HG02840 (cell line): Measurements from ENCODE around the gene ZBTB20.
A peak's percentile ranks its signal among the peaks of the same experiment; 100 is the strongest.

Experiments
- ATAC-seq: cut with Tn5 transposase; IDR thresholded peaks from one replicate; pipeline ENCODE4 v1.9.1; 2021; ENCODE audit warnings: mild to moderate bottlenecking, moderate library complexity, moderate number of reproducible peaks; ENCODE audit not compliant: unreplicated experiment, low FRiP score

The ZBTB20 gene

DNA sequence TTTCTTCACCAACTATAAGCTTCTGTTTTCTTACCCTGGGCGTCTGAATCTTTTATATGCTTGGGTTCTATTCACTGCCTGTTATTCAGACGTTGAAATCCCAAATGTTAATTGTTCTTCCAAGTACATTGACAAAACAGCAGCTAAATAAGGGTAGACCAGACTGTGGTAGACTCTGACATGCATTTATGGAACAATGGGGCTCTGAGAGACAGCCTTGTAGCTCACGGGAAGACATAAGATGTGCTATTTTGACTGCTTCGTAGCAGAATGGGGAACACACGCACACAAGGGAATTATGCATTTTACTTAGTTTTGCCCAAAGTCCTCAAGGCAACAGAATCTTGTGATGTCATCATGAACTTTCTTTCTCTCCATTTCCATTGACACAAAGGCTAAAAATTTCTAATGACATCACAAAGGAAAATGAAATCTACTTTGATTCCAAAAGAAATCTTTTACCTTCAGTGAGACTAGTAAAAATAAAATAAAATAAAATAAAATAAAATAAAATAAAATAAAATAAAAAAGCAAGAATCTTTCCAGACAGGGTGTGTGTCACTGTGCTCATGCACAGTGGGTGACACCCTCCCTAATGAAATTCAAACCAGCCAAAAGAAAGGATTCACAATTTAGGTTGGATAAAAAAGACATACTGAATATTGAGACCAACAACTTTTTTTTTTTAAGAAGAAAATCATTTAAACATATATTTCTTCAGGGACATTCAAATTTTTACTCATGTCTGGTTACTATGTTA is 346.6 kb downstream of the ZBTB20 start:
- no peak for ATAC-seq

DNA sequence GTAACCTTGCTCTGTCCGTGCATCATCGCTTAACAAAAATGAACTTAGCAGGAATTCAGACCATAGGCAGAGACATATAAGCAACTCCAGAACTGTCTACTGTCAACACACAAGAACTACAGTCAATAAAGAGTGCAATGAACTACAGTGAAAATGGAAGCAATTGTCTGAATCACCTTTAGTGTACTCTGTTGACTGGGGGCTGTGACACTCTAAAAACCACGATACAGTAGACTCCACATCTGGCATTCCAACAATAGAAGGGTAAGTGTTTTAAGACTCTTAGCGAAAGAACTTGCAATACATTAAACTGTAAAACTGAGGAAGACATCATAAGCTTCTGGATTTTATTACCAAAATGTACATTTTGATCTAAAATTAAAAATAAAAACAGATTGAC is 347.3 kb downstream of the ZBTB20 start:
- ATAC-seq: no peak

- ATAC-seq: no peak
These were observed 350.3 kb downstream of the ZBTB20 start for GRCh38 chr3:114796796-114797195.

DNA sequence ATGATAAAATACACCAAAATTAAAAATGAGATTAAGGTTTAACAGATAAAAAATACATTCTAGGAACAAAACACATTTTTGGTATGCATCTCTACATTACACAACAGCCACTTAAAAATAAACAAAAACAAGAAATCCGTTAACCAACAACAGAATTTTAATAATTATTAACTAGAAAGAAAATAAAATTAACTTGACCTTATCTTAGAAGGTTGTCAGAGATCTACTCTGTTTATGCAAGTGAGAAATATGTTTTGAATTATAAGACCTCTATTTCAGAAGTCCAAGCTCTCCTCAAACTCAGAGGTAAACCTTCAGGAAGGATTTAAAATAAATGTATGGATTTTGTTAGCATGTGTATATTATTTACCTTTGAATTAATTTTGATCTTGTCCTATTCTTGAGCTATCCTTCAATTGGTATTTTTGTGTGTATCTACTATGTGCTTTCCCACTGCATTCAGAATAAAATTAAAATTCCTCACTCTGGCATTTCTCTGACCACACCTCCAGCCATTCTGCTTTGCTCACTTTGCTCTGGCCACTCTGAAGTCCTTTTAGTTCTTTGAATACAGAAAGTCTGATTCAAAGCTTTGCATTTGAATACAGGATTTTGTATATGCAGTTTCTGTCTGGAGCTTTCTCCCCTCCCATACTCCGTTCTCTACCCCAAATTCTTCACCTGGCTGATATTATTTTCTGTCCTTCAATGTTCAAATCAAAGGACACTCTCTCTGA is 352.0 kb downstream of the ZBTB20 start:
- no peak for ATAC-seq

DNA sequence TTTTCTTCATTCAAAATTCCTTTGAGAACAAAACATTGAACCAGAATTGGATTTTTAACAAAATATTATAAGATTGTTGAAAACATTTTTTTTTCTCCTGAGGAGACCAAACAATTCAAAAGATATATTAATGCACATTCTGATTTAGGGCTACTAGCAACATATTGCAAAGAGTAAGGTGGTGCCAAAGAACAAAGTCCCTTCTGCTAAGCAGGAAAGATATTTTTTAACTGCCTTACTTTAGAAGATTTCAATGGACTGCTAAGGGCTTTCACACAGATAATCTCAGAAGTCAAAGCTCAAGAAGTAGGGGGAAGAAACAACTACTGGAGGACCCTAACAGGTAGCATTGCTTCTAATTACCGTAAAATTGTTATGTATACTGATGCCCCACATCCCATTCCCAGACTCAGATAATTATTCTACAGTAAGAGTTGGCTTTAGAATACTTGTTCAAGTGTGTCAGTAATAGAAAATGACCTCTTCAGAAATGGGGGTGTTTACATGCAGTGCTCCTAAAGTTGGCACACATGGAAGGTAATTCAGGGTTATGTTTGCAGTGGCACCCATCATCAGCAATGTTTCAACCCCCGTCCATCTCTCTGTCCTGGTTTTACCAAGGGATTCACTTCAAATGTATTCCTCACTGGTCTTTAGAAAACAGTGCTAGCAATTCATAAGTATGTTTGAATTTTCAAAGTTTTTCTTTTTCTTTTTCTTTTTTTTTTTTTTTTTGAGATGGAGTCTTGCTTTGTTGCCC is 354.7 kb downstream of the ZBTB20 start:
- ATAC-seq: no peak

GRCh38 chr3:114790752-114791151 is 356.3 kb downstream of the ZBTB20 start:
- ATAC-seq: no peak

DNA sequence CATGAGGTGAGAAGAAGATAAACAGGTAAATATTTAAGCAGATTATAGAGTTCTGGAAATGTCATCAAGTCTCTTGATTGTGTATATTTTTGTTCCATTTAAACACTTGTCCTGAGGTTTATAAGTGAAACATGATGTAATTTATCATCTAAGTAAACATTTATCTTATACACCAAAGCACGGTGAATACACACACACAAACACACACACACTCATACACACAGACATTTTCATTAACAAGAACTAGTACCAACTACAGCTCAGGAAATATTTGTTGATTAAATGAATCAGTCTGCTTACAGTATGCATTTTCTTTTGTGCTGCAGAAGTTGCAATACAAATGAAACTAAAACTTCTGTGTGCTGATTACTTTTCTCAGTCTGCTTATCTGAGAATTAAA is 357.3 kb downstream of the ZBTB20 start:
- no peak for ATAC-seq

GRCh38 chr3:114775395-114775794 is 371.7 kb downstream of the ZBTB20 start:
- ATAC-seq: no peak

- no peak for ATAC-seq
These were observed 376.2 kb downstream of the ZBTB20 start for GRCh38 chr3:114770874-114771273.

DNA sequence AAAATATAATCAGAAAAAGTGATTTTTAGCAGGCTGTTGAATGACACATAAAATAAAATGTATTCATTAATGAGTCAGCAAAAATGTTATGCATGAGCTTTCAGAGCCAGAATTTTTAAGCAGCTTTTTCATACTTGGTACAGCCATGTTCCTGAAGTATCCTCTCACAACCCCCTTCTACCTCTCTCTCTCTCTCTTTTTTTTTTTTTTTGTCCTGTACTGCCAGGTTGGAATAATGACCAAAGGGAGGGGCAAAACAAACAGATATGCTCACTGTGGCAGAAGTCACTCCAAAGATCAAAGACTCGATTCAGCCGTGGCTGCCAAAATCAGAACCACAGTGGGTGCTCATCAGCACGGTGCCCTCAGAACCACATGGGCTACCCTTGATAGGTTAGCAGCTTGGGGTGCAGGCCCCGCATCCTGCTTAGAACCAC is 383.0 kb downstream of the ZBTB20 start:
- no peak for ATAC-seq

GRCh38 chr3:114762144-114762543 is 384.9 kb downstream of the ZBTB20 start:
- no peak for ATAC-seq

GRCh38 chr3:114760679-114761078 is 386.4 kb downstream of the ZBTB20 start:
- no peak for ATAC-seq

- no peak for ATAC-seq
These were observed 388.0 kb downstream of the ZBTB20 start for GRCh38 chr3:114758831-114759699.

GRCh38 chr3:114756506-114757279 is 390.4 kb downstream of the ZBTB20 start:
- ATAC-seq: peak; percentile 88

DNA sequence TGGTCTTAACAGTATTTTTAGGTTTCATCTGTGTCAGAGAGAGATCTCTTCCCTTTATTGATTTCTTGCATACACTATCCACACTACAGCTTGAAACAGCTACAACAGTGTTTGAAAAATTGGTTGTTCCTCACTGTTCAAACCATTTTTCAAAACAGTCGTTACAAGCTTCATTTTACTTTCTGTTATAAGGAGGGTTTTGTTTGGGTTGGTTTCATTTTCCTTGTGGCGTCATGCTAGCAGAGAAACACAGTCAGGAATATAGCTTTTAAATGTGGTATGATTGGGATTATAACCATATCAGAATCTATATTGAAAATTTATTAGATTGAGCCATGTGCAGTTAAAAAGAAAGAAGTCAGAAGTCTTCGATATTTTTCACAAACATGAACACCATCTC is 400.6 kb downstream of the ZBTB20 start:
- no peak for ATAC-seq

GRCh38 chr3:114745322-114746240 is 401.5 kb downstream of the ZBTB20 start:
- ATAC-seq: no peak

DNA sequence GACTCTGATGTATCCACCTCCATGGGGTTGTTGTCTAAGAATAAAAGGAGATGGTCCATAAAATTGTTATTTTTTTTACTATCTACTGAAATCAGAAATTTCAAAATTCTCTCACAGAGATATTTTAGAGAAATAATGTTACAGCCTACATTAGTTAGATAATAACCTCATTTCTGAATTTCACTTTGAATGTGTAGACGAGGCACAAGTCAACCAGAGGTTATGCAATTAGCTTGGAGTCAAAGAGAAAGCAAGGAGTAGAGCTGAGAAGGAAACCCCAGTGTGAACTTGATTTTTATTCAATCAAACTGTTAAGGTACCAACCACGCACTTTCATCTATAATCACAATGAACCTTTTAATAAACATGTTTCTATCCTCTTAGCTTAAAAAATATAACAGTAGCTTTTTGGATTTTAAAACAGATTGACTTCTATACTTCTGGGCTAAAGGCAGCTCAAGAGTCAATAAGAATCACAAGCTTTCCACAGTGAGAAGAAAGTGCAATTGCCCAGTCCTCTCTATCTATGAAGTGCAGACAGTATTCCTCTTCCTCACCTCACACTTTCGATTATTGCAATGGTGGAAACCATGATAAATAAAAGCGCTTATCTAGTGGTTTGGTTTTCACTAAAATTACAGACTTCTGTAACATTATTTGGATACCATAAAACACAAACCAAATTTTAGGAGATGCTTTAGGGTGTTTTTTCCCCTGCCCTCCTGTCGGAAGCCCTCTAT is 403.2 kb downstream of the ZBTB20 start:
- ATAC-seq: no peak

DNA sequence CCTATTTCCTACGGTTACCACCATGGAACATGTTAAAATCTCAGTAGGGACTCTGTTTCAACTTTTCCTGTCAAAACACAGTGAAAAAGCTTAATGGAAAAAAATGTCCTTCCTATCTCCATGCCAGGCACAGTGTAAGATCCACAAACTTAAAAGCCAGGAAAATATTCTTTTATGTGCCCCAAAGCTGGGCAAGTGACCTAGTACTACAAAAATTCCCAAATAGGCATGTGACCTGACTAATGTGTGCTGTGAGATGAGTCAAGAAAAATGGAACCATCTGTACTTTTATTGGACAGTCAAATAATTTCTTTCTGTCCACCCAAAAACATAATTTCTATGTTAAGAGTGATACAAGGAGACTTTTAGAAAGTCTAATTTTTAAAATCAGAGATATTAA is 406.0 kb downstream of the ZBTB20 start:
- ATAC-seq: no peak
